Measurements from ENCODE around the gene PFKFB3. TPM values are rescaled to one million over a fixed set of nuclear protein-coding genes. Genes with fewer than 3 reads are reported as not detected.
A peak's percentile ranks its signal among the peaks of the same experiment; 100 is the strongest.

Gene PFKFB3
- total RNA-seq, 1 donor from 2014 or later: 52.4 TPM

GRCh38 chr10:6219494-6219836 lies 16.7 kb downstream of the PFKFB3 start:
- H4K20me1 ChIP-seq (ENCODE audit: insufficient read depth, low read length): peaks cover 59% of the 10 kb centered on the region
- peaks cover 20% of the 10 kb centered on the region for H3K79me2 ChIP-seq (ENCODE audit: insufficient read depth, low read length)
- H2AFZ ChIP-seq (ENCODE audit: low read depth, low read length): no peak overlapping the region
- H3K4me3 ChIP-seq (ENCODE audit: insufficient read depth, low read depth, low read length): no peak overlapping the region
- peaks cover 32% of the 10 kb centered on the region for H3K36me3 Mint-ChIP-seq (ENCODE audit: low read depth, unreplicated experiment)
- H3K9me3 ChIP-seq (ENCODE audit: insufficient read depth, low read depth, low read length): no peaks in the 10 kb centered on the region
- peak overlapping the region; percentile 50 for H3K4me3 Mint-ChIP-seq (ENCODE audit: unreplicated experiment)
- no peaks in the 10 kb centered on the region for H3K27me3 ChIP-seq (ENCODE audit: insufficient read depth, low read length)
- H3K9me3 Mint-ChIP-seq (ENCODE audit: unreplicated experiment): no peaks in the 10 kb centered on the region
- DNase-seq (ENCODE audit: low read depth) (no peak), FAIRE-seq (no peak)
- TF ChIP-seq EZH2 (IDR thresholded peaks at IDR 0.05; ENCODE audit: insufficient read depth, low read length) (no peak), CTCF (IDR thresholded peaks at IDR 0.05; ENCODE audit: insufficient read depth, low read depth, low read length) (no peak)
- H3K27me3 Mint-ChIP-seq (ENCODE audit: low read depth, unreplicated experiment): no peaks in the 10 kb centered on the region
- peaks cover 18% of the 10 kb centered on the region for H3K4me1 ChIP-seq (ENCODE audit: insufficient read depth, low read length)
- H3K9ac ChIP-seq (ENCODE audit: low read length): peak overlapping the region; percentile 67
- H3K36me3 ChIP-seq (ENCODE audit: insufficient read depth, low read length): peaks cover 24% of the 10 kb centered on the region
- H3K4me2 ChIP-seq (ENCODE audit: low read length): peak overlapping the region; percentile 51
- H3K27ac ChIP-seq (ENCODE audit: low read depth, low read length): peak overlapping the region; percentile 79
- peaks cover 19% of the 10 kb centered on the region for H3K4me1 Mint-ChIP-seq (ENCODE audit: low read depth, unreplicated experiment)
- H3K27ac Mint-ChIP-seq (ENCODE audit: unreplicated experiment): peak overlapping the region; percentile 93

DNA sequence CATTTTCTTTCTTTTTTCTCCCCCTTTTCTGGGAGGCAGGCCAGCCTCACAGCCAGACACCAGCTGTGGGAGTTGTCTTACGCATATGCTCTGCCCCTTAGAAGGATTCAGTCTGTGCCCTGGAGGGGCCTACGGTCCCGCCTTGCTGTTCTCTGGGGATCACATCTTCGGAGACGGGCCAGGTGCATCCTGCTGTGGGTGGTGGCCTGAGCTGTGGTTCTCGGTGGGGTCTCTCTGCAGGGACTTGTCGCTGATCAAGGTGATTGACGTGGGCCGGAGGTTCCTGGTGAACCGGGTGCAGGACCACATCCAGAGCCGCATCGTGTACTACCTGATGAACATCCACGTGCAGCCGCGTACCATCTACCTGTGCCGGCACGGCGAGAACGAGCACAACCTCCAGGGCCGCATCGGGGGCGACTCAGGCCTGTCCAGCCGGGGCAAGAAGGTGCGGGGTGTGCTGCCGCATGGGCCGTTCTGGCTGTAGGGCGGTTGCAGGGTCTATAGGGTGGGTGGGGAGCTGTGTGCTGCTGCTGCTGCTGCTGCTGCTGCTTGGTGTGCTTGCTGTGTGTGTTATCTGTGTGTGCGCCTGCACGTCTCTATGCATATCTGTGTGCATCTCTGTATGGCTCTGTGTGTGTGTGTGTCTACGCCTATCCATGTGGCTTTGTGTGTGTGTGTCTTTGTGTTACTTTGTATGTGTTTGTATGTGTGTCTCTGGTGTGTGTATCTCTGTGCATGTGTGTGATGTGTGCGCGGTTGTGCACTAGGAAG lies 17.9 kb downstream of the PFKFB3 start:
- Mint-ChIP-seq H3K4me1 (ENCODE audit: low read depth, unreplicated experiment) (peaks cover 19% of the 10 kb centered on the region), H3K27ac (ENCODE audit: unreplicated experiment) (peak overlapping the region; percentile 69)
- H3K4me3 ChIP-seq (ENCODE audit: insufficient read depth, low read depth, low read length): no peak overlapping the region

More for the DNA sequence above, 17.9 kb downstream of the PFKFB3 start:
- Histone ChIP-seq H3K4me1 (ENCODE audit: insufficient read depth, low read length) (peaks cover 18% of the 10 kb centered on the region), H4K20me1 (ENCODE audit: insufficient read depth, low read length) (peaks cover 62% of the 10 kb centered on the region), H3K9ac (ENCODE audit: low read length) (no peak overlapping the region), H3K27me3 (ENCODE audit: insufficient read depth, low read length) (no peaks in the 10 kb centered on the region), H3K4me2 (ENCODE audit: low read length) (no peak overlapping the region), H3K27ac (ENCODE audit: low read depth, low read length) (no peak overlapping the region), H3K9me3 (ENCODE audit: insufficient read depth, low read depth, low read length) (no peaks in the 10 kb centered on the region), H3K36me3 (ENCODE audit: insufficient read depth, low read length) (peaks cover 28% of the 10 kb centered on the region), H3K79me2 (ENCODE audit: insufficient read depth, low read length) (peaks cover 13% of the 10 kb centered on the region), H2AFZ (ENCODE audit: low read depth, low read length) (no peak overlapping the region)
- H3K9me3 Mint-ChIP-seq (ENCODE audit: unreplicated experiment): no peaks in the 10 kb centered on the region
- no peaks in the 10 kb centered on the region for H3K27me3 Mint-ChIP-seq (ENCODE audit: low read depth, unreplicated experiment)
- peaks cover 24% of the 10 kb centered on the region for H3K36me3 Mint-ChIP-seq (ENCODE audit: low read depth, unreplicated experiment)
- FAIRE-seq (no peak), DNase-seq (ENCODE audit: low read depth) (no peak)
- no peak for TF ChIP-seq CTCF (IDR thresholded peaks at IDR 0.05; ENCODE audit: insufficient read depth, low read depth, low read length)
- TF ChIP-seq EZH2 (IDR thresholded peaks at IDR 0.05; ENCODE audit: insufficient read depth, low read length): no peak
- H3K4me3 Mint-ChIP-seq (ENCODE audit: unreplicated experiment): no peak overlapping the region

Measured in astrocyte (in vitro differentiated cells and primary cell).